SW480 (cell line): ENCODE data around the gene PRMT5.
A peak's percentile ranks its signal among the peaks of the same experiment; 100 is the strongest.
"Not testable (repeated sequence)": the region's sequence is repeated elsewhere in the genome, so short reads cannot be mapped to it uniquely, and the experiment has no call there.

ENCODE experiments used
- DNase-seq: peaks from one replicate; pipeline ENCODE4 v3.0.0-alpha.2; 2016; ENCODE audit warnings: low spot score

Gene PRMT5

GRCh38 chr14:22929104-22929960 lies at the start of gene PRMT5:
Gene PRMT5, minus strand, starts transcription at chr14:22929376. Its CDS starts 15 bp downstream, at chr14:22929361.
- DNase-seq = peak; percentile 99

- DNase-seq = no peak
Observed at GRCh38 chr14:22978487-22978837, 49.3 kb upstream of the PRMT5 start.

DNA sequence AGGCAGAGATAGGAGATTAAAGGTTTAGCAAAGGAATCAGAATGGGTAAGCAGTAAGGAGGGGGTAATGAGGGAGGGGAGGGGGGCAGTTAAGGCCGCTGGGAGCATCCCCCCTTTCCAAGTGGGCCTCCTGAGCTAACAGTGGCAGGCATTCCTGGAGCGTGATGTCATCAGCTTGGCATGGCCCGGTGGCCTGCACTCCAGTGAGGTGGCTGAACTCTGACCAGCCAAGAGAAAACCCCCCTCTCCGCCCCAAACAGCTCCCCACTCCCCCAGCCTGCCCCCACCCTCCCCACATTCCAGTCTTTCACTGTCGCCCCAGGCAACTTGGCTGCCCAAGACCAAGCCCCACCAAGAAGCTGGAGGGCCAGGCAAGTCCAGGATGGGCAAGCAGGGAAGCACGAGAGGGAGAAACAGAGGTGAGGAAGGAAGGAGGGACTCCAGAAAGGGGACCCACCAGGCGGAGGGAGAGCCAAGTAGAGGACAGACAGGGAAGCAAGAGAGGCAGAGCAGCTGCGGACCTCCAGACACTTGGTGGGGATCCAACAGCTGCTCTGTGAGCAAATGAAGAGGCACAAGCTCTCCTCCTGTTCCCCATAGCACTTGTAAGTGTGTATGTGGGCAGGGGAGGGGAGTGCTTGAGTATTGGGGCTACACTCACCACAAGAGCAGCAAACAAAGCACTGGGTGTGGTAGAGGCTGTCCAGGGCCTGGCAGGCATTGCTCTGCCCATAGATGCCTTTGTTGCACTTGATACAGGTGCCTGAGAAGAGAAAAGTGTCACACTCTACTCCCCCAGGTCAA lies 48.7 kb upstream of the PRMT5 start:
- peak; percentile 78 for DNase-seq

DNA sequence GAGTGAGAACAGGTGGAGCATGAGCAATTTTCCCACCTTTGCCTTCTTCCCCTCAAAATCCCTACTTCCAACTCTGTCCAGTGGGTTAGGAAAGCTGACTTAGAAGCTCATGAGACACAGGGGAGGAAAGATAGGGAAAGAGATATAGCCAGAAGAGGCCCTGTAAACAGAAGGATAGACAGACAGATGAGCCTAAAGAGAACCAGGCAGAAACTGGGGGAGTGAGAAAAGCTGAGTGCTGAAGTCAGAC lies 48.2 kb upstream of the PRMT5 start:
- no peak for DNase-seq

DNA sequence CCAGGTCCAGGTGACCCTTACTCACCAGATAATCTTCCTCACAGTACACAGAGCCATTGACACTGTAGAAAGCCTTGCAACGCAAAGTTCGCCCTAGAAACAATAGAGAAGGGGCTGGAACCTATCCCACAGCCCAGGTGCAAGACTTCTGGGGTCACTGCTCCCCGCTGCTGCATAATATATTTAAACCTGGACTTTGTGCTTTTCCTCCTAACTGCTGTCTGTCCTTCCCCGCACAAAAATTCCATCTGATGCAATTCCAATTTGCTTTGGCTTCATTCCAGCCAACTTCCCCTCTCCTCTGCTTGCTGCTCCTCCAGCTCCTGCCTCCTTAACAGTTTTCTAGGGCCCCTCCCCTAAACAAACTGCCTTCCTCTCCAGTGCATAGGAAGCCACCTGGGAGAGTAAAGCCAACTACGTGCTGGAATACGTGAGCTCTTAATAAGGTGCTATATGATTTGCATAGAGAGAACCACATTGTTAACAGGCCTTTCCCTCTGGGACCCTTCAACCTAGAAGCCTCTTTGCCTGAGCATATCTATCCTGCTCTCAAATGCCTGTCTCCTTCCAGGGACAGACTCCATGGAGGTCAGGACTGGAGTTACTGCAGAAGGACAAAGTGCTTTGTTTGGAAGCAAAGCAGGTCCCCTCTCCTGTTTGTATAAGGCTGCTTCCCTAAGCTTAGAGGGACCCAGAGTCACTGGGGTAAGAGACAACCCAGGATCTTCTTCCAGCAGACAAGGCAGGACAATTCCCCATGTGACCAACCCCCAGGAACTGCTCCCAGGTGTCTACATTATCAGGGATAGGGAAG lies 47.7 kb upstream of the PRMT5 start:
- DNase-seq = peak; percentile 58

DNA sequence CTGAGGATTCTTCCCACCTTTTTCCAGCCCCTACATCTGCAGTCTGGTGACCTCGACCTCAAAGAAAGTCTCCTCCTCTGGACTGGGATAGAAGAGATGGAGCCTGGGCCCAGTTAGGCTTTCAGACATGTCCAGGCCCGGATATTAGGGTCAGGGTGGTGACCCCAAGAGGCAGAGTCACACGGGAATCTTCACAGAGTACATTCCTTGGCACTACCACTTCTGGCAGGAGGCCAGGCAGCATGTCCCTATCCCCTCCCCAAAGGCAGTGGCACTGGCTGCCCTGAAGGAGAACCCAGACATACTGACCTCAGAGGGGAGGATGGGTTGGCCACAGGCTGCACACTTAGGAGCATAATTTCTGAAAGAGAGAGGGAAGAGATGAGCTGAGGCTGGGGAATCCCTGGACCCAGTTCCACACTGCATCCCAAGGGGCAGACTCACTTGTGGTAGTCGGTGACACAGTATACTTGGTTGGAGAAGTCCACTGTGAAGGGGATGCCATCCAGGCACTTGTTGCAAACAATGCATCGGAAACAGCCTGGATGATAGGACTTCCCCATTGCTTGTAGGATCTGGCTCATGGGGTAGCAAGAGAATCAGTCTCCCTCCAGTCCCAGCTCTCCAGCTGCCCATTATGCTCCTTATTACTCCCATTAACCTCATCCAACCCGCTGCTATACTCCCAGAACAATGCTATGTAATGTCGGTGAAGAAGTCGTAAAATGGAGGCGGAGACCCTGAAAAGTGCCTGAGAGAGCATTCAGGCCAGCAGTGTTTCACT lies 45.5 kb upstream of the PRMT5 start:
- no peak for DNase-seq

DNA sequence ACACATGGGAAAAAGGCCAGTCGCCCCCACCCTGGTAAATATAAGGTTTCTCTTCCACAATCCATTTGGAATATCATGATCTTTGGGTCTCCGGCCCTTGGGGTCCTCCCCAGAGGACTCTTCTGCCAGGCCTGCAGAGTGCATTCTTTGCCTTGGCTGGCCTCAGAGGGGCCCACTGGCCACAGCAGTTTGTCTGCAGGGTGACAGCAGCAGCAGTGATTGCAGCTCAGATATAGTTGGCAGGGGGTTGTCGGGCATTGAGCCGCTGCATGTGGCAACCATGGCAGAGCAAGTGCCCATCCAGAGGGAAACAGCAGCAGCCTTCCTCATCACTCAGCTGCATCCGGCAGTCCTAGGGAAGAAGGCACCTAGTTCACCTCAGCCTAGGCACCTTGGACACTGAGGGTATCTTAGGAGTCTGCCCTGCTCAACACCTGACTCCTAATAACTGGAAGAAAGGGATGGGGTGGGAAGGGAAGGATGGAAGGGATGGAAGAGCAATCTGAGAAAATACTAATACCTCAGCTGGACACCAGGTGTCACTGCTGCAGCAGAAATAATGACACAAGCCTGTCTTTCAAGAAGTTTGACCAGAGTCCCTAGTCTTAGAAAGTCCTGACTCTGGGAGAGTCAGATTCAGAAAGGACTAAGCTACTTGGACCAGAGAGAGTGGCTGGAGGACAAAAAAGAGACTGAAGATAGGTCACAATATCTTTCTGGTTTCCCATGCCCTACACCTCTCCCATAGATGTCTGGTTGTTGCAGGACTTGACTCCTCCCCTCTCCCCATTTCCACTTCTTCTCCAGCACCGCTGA lies 44.2 kb upstream of the PRMT5 start:
- DNase-seq = peak; percentile 45

DNA sequence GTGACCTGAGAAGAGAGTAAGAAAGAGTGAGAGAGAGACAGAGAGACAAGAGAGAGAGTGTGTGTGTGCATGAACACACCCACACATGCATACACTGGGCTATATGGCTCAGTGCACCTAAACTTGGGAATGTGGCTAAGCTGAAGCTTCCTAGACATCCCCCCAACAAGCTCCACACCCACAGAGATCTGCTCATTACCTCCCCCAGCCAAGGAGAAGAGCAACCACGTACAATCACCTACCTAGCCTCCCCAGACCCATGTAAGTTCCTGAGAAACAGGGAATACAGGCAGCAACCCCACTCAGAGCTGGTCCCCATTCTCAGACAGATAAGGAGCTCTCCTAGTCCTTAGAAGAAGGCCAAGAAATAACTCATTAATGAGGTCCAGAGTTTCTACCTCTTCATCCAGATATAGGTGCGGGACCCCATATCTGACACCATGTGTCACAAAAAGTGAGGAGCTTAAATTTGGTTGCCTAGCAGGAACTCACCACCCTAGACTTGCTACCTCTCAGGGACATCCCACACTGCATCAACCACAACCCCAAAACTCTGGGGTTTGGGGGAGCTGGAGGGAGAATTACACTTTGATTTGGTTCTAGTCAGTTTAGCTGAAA lies 43.2 kb upstream of the PRMT5 start:
- DNase-seq = no peak

DNA sequence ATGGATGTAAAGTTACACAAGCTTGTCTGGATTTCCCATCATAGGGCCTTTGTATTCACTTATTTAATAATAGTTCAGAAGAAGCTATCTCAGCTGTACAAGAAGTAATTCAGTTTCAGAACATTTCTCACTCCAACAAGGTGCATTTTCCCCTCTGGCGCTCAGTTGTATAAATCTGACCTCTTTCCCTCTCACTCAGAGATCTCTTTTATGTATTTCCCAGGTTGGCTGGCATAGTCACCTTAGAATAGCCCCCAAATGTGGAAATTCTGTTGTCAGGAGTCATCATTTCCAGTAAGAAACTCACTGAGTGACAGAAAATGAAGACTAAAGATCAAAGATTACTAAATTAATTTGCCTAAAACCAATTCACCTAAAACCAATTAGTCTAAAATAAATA lies 42.0 kb upstream of the PRMT5 start:
- no peak for DNase-seq

GRCh38 chr14:22966783-22967269 lies 37.6 kb upstream of the PRMT5 start:
- no peak for DNase-seq

GRCh38 chr14:22965916-22966782 lies 37.0 kb upstream of the PRMT5 start:
- not testable (repeated sequence) for DNase-seq

GRCh38 chr14:22962061-22962676 lies 33.0 kb upstream of the PRMT5 start:
- DNase-seq = no peak

DNA sequence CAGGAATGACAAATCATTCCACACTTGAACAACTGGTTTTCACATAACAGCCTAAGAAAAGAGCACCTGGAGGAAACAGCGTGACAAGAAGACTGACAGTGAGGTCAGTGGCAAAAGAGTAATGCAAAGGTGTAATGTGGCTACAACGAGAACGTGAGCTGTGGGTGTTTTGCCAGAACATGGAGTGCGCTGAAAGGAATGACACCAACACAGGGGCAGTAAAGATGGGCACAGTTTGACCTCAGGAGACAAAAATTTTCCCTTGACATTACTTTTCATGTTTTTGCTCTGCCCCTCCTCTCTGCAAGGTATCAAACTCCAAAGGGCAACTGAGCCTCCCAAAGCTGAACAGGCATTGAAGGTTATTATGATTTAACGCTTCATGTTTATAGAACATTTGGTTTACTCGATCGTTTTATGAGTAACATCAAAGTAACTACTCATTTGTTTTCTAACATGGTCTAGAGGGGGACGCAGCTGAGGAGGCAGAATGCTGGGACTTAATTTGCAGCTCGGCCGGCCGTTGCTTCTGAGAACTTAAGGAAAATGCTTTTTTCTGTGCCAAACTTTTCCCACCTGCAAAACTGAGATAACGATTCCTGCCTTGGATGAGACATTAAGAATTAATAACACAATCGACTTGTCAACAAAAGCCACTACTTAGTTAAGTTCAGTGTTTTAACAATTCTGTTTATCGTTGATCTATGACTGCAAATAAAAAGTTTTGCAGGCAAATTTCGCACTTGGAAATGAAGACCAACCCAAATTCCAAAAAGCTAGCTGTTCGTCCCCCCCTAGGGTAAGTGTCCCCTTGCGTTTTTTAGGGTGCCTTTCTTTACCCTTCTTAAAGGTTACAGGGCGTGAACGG lies 26.8 kb upstream of the PRMT5 start:
- DNase-seq = no peak

GRCh38 chr14:22952418-22952817 lies 23.2 kb upstream of the PRMT5 start:
- no peak for DNase-seq

GRCh38 chr14:22951795-22952194 lies 22.6 kb upstream of the PRMT5 start:
- DNase-seq = not testable (repeated sequence)

DNA sequence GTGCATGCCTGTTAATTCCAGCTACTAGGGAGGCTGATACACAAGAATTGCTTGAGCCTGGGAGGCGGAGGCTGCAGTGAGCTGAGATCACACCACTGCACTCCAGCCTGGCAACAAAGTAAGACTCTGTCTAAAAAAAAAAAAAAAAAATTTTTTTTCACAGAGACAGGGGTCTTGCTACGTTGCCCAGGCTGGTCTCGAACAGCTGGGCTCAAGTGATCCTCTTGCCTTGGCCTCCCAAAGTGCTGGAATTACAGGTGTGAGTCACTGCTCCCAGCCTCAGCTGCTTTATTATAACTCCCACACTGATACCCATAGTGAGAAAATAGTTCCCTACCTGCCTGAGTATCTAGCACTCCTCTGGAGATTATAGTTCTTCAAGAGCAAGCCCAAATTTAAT lies 16.5 kb upstream of the PRMT5 start:
- DNase-seq = no peak

- no peak for DNase-seq
Observed at GRCh38 chr14:22939684-22940083, 10.5 kb upstream of the PRMT5 start.

DNA sequence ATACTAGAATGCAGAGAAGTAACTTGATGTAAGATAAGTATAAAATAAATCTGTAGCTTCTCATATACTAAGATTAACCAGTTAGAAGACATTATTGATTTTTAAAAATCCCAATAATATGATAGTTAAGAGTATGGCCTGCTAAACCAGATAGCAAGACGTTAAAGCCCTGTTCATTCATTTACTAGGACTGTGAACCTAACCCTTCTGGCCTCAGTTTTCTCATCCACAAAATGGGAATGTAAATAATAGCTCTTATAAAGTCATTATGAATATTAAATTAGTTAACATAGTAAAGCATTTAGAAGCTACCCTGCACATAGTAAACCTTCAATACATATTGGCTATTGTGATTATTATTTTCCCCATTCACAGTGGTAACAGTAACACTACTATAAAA lies 6.0 kb upstream of the PRMT5 start:
- no peak for DNase-seq
